WTC11 (cell line): ENCODE data around the gene MOB3A. TPM values are rescaled to one million over a fixed set of nuclear protein-coding genes. Genes with fewer than 3 reads are reported as not detected.

Source experiments
- ATAC-seq: fragments of 200-7000 bp; cut with Tn5 transposase; 2 replicates; pipeline ENCODE4 v1.10.0; 2021; ENCODE audit warnings: mild to moderate bottlenecking, moderate library complexity
- CTCF ChIA-PET: fragments of 300-600 bp; sonication (Branson Sonifier 250); formaldehyde crosslinking; loops from one replicate; lab custom pipeline; 2021; ENCODE audit warnings: antibody characterized with exemption; lab: Charles Lee
- POLR2A ChIA-PET: fragments of 350-600 bp; sonication (Branson Sonifier 250); formaldehyde crosslinking; loops from one replicate; lab custom pipeline; 2021; ENCODE audit warnings: antibody characterized with exemption; lab: Charles Lee
- DNase-seq: peaks from one replicate; pipeline ENCODE4 v3.0.0; 2021; ENCODE audit warnings: low spot score
- H3K27ac Mint-ChIP-seq: 2 replicates; pipeline ENCODE4 v1.8.0; 2021; ENCODE audit warnings: mixed read lengths
- H3K27me3 Mint-ChIP-seq: 2 replicates; pipeline ENCODE4 v1.8.0; 2021; ENCODE audit warnings: low read depth, mild to moderate bottlenecking, moderate library complexity, mixed read lengths
- H3K36me3 Mint-ChIP-seq: 2 replicates; pipeline ENCODE4 v1.8.0; 2021; ENCODE audit warnings: mixed read lengths
- H3K4me1 Mint-ChIP-seq: 2 replicates; pipeline ENCODE4 v1.8.0; 2022; ENCODE audit warnings: mixed read lengths
- H3K4me3 Mint-ChIP-seq: 2 replicates; pipeline ENCODE4 v1.8.0; 2021; ENCODE audit warnings: mild to moderate bottlenecking, moderate library complexity, mixed read lengths
- H3K9me3 Mint-ChIP-seq: 2 replicates; pipeline ENCODE4 v1.8.0; 2021; ENCODE audit warnings: mixed read lengths
- CREB1 ChIP-seq: sonication (generic); formaldehyde crosslinking; IDR thresholded peaks from 2 replicates; pipeline ENCODE4 v1.8.0; 2023; ENCODE audit warnings: mild to moderate bottlenecking, missing genetic modification reagents
- FOXK1 ChIP-seq: sonication (generic); formaldehyde crosslinking; IDR thresholded peaks from 2 replicates; pipeline ENCODE4 v1.8.0; 2022; ENCODE audit warnings: mild to moderate bottlenecking, moderate library complexity, missing genetic modification reagents
- GRHL2 ChIP-seq: fragments of 250-450 bp; sonication (Bioruptor Pico); IDR thresholded peaks from 2 replicates; pipeline ENCODE4 v1.8.0; 2022; ENCODE audit warnings: mild to moderate bottlenecking, moderate library complexity; ENCODE audit not compliant: insufficient replicate concordance, severe bottlenecking
- IRF2 ChIP-seq: sonication (generic); formaldehyde crosslinking; IDR thresholded peaks from 2 replicates; pipeline ENCODE4 v1.8.0; 2022; ENCODE audit warnings: low read depth, missing genetic modification reagents, borderline replicate concordance
- RORB ChIP-seq: fragments of 250-450 bp; sonication (Bioruptor Pico); IDR thresholded peaks from 2 replicates; pipeline ENCODE4 v1.9.0; 2021; ENCODE audit warnings: mild to moderate bottlenecking
- SMAD3 ChIP-seq: sonication (generic); formaldehyde crosslinking; IDR thresholded peaks from 2 replicates; pipeline ENCODE4 v1.8.0; 2022; ENCODE audit warnings: missing genetic modification reagents, mild to moderate bottlenecking, borderline replicate concordance
- SOX15 ChIP-seq: fragments of 250-450 bp; sonication (Bioruptor Pico); IDR thresholded peaks from 2 replicates; pipeline ENCODE4 v1.9.0; 2021; ENCODE audit warnings: mild to moderate bottlenecking
- SP1 ChIP-seq: sonication (generic); formaldehyde crosslinking; conservative IDR thresholded peaks from 2 replicates; pipeline ENCODE4 v1.8.1; 2022; ENCODE audit warnings: missing genetic modification reagents
- ZBTB21 ChIP-seq: sonication (generic); formaldehyde crosslinking; IDR thresholded peaks from 2 replicates; pipeline ENCODE4 v1.8.1; 2023; ENCODE audit warnings: mild to moderate bottlenecking, missing genetic modification reagents, borderline replicate concordance
- ZNF416 ChIP-seq: fragments of 250-450 bp; sonication (Bioruptor Pico); IDR thresholded peaks from 2 replicates; pipeline ENCODE4 v1.9.0; 2021; ENCODE audit warnings: mild to moderate bottlenecking, inconsistent platforms
- total RNA-seq: library from RNA; stranded (reverse); gene quantifications from 3 replicates; pipeline ENCODE4 v1.2.3, GENCODE V29; 2021
- TF ChIP-seq, protein P1 (sequence below): fragments of 250-450 bp; sonication (Bioruptor Pico); IDR thresholded peaks from 2 replicates; pipeline ENCODE4 v1.9.0; 2021; ENCODE audit warnings: moderate library complexity, mild to moderate bottlenecking, inconsistent platforms, borderline replicate concordance
- TF ChIP-seq, protein P2 (sequence below): sonication (generic); formaldehyde crosslinking; IDR thresholded peaks from 2 replicates; pipeline ENCODE4 v1.8.0; 2023; ENCODE audit warnings: mild to moderate bottlenecking, missing genetic modification reagents
- TF ChIP-seq, protein P3 (sequence below): sonication (generic); formaldehyde crosslinking; IDR thresholded peaks from 2 replicates; pipeline ENCODE4 v1.8.0; 2022; ENCODE audit warnings: mild to moderate bottlenecking, missing genetic modification reagents
- TF ChIP-seq, protein P4 (sequence below): sonication (generic); formaldehyde crosslinking; IDR thresholded peaks from 2 replicates; pipeline ENCODE4 v1.8.1; 2023; ENCODE audit warnings: mild to moderate bottlenecking, moderate library complexity, missing genetic modification reagents
- TF ChIP-seq, protein P5 (sequence below): sonication (generic); formaldehyde crosslinking; IDR thresholded peaks from 2 replicates; pipeline ENCODE4 v1.8.1; 2022; ENCODE audit warnings: mild to moderate bottlenecking, missing genetic modification reagents, moderate library complexity, borderline replicate concordance
- TF ChIP-seq, protein P6 (sequence below): sonication (generic); formaldehyde crosslinking; IDR thresholded peaks from 2 replicates; pipeline ENCODE4 v1.8.0; 2022; ENCODE audit warnings: mild to moderate bottlenecking, missing genetic modification reagents

The MOB3A gene
- total RNA-seq, 1 experiment from 2014 or later: 8.1 TPM

DNA sequence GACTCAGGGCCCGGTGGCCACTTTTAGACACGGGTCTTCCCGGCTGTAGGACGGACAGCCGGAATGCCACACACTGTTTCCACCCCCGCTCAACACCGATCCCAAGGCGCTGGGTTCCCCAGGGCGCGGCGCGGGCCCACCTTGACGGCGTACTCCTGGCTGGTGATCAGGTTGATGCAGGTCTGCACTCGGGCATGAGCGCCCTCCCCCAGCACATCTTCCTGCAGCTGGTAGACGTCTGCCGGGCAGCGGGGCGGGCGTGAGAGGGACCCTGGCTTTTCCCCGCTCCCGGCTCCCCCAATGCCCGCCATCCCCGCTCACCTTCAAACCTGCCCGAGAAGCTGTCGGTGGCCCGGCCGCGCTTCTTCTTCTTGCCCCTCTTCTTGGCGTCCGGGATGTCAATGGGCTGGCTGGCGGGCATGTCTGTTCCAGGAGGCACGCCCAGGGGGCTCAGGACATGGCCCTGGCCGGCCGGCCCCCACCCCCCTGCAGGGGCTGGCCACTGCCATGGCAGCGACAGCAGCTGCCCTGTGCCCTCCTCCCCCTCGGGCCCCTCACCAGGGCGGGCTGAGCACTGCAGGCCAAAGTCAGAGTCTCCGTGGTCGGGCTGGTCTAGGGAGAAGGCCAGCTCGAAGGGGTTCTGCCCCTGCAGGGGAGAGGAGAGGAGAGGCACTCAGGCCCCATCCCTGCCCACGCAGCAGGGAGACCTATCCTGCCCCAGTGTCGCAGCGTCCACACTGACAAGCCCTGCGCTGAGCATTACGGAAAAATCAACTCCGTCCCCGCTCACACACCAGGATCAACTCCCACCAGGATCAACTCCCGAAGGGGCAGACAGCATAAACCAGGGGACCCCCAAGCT, 49.8 kb downstream of the MOB3A start:
- Mint-ChIP-seq H3K4me1 (peaks cover 11% of the 10 kb centered on the region), H3K27me3 (no peaks in the 10 kb centered on the region)
- TF ChIP-seq, protein P1, sequence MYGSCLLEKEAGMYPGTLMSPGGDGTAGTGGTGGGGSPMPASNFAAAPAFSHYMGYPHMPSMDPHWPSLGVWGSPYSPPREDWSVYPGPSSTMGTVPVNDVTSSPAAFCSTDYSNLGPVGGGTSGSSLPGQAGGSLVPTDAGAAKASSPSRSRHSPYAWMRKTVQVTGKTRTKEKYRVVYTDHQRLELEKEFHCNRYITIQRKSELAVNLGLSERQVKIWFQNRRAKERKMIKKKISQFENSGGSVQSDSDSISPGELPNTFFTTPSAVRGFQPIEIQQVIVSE (CRISPR knock-in tag): no peak
- TF ChIP-seq, protein P2, sequence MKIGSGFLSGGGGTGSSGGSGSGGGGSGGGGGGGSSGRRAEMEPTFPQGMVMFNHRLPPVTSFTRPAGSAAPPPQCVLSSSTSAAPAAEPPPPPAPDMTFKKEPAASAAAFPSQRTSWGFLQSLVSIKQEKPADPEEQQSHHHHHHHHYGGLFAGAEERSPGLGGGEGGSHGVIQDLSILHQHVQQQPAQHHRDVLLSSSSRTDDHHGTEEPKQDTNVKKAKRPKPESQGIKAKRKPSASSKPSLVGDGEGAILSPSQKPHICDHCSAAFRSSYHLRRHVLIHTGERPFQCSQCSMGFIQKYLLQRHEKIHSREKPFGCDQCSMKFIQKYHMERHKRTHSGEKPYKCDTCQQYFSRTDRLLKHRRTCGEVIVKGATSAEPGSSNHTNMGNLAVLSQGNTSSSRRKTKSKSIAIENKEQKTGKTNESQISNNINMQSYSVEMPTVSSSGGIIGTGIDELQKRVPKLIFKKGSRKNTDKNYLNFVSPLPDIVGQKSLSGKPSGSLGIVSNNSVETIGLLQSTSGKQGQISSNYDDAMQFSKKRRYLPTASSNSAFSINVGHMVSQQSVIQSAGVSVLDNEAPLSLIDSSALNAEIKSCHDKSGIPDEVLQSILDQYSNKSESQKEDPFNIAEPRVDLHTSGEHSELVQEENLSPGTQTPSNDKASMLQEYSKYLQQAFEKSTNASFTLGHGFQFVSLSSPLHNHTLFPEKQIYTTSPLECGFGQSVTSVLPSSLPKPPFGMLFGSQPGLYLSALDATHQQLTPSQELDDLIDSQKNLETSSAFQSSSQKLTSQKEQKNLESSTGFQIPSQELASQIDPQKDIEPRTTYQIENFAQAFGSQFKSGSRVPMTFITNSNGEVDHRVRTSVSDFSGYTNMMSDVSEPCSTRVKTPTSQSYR: no peak
- no peak for TF ChIP-seq FOXK1 (CRISPR knock-in tag)
- TF ChIP-seq, protein P3, sequence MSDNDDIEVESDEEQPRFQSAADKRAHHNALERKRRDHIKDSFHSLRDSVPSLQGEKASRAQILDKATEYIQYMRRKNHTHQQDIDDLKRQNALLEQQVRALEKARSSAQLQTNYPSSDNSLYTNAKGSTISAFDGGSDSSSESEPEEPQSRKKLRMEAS (CRISPR knock-in tag): no peak
- no peak for TF ChIP-seq RORB (CRISPR knock-in tag)
- TF ChIP-seq ZNF416: no peak
- TF ChIP-seq SP1 (CRISPR knock-in tag): no peak
- TF ChIP-seq IRF2 (CRISPR knock-in tag): no peak
- no peak for TF ChIP-seq ZBTB21 (CRISPR knock-in tag)
- TF ChIP-seq, all 79 proteins: peak for 0
- DNase-seq: no peak
- ChIA-PET CTCF (interaction anchor here (0.8 kb wide), 1 partner anchor 208 kb away, joined by 3 read pairs; no protein-coding TSS in a partner anchor), POLR2A (no interaction called here)
- H3K36me3 Mint-ChIP-seq: 0 out of 2 replicates have a peak, but pooled peaks cover 3% of the 10 kb centered on the region
- no peak overlapping the region for H3K4me3 Mint-ChIP-seq
- no peaks in the 10 kb centered on the region for H3K9me3 Mint-ChIP-seq
- no peak overlapping the region for H3K27ac Mint-ChIP-seq
- ATAC-seq: no peak

DNA sequence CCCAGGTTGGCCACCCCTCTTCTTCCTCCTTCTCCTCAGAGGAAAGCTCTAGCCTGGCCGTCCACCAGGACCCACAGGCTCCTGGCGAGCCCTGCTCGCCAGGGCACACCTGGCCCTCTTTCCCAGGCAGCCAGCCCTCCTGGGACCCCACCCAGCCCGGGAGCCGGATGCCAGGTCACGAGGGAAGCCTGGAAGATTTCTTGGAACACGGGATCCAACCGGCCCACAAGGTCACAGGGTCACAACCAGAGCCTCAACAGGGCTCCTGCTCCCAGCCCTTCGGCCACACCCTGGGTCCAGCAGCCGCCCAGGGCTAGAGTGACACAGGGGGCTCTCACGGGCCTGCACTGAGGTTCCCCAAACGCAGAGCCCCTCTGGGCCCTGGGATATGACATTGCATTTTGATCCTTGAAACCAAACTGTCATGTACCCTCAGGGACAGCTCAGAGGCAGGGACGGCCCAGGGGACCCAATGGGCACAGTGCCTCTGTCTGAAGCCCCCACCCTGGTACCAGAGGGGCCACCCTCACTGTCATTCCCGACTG, 50.6 kb downstream of the MOB3A start:
- peaks cover 11% of the 10 kb centered on the region for H3K4me1 Mint-ChIP-seq
- POLR2A ChIA-PET: no interaction called here
- peaks cover 3% of the 10 kb centered on the region; the same call in 1 of the 2 replicates for H3K36me3 Mint-ChIP-seq
- no peaks in the 10 kb centered on the region for H3K9me3 Mint-ChIP-seq
- DNase-seq: no peak
- H3K27me3 Mint-ChIP-seq: no peaks in the 10 kb centered on the region
- TF ChIP-seq, protein P4, sequence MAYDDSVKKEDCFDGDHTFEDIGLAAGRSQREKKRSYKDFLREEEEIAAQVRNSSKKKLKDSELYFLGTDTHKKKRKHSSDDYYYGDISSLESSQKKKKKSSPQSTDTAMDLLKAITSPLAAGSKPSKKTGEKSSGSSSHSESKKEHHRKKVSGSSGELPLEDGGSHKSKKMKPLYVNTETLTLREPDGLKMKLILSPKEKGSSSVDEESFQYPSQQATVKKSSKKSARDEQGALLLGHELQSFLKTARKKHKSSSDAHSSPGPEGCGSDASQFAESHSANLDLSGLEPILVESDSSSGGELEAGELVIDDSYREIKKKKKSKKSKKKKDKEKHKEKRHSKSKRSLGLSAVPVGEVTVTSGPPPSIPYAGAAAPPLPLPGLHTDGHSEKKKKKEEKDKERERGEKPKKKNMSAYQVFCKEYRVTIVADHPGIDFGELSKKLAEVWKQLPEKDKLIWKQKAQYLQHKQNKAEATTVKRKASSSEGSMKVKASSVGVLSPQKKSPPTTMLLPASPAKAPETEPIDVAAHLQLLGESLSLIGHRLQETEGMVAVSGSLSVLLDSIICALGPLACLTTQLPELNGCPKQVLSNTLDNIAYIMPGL (CRISPR knock-in tag): no peak
- no peak for TF ChIP-seq CREB1
- TF ChIP-seq, protein P5, sequence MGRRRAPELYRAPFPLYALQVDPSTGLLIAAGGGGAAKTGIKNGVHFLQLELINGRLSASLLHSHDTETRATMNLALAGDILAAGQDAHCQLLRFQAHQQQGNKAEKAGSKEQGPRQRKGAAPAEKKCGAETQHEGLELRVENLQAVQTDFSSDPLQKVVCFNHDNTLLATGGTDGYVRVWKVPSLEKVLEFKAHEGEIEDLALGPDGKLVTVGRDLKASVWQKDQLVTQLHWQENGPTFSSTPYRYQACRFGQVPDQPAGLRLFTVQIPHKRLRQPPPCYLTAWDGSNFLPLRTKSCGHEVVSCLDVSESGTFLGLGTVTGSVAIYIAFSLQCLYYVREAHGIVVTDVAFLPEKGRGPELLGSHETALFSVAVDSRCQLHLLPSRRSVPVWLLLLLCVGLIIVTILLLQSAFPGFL: no peak
- no peak for TF ChIP-seq SMAD3 (CRISPR knock-in tag)
- no peak for TF ChIP-seq ZBTB21 (CRISPR knock-in tag)
- TF ChIP-seq, protein P6, sequence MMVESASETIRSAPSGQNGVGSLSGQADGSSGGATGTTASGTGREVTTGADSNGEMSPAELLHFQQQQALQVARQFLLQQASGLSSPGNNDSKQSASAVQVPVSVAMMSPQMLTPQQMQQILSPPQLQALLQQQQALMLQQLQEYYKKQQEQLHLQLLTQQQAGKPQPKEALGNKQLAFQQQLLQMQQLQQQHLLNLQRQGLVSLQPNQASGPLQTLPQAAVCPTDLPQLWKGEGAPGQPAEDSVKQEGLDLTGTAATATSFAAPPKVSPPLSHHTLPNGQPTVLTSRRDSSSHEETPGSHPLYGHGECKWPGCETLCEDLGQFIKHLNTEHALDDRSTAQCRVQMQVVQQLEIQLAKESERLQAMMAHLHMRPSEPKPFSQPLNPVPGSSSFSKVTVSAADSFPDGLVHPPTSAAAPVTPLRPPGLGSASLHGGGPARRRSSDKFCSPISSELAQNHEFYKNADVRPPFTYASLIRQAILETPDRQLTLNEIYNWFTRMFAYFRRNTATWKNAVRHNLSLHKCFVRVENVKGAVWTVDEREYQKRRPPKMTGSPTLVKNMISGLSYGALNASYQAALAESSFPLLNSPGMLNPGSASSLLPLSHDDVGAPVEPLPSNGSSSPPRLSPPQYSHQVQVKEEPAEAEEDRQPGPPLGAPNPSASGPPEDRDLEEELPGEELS: no peak
- no peak for TF ChIP-seq GRHL2 (CRISPR knock-in tag)
- TF ChIP-seq SOX15 (CRISPR knock-in tag): no peak
- TF ChIP-seq, all 79 proteins: peak for 0
- no peak overlapping the region for H3K27ac Mint-ChIP-seq
- H3K4me3 Mint-ChIP-seq: no peak overlapping the region
- ATAC-seq: no peak
- CTCF ChIA-PET: no interaction called here
